DOHH2 (cell line): Measurements from ENCODE around the gene BLM.

Source experiments
- CTCF ChIP-seq: fragments of 200-600 bp; sonication (generic); IDR thresholded peaks from one replicate; pipeline ENCODE4 v1.5.1; 2014; ENCODE audit warnings: antibody characterized with exemption, mild to moderate bottlenecking, low read depth, low read length; ENCODE audit not compliant: poor library complexity, severe bottlenecking
- EZH2phosphoT487 ChIP-seq: fragments of 200-600 bp; sonication (generic); IDR thresholded peaks from 2 replicates; pipeline ENCODE4 v1.6.1; 2017; ENCODE audit warnings: borderline replicate concordance, mild to moderate bottlenecking, antibody characterized with exemption, low read length, moderate library complexity, mixed read lengths

- TF ChIP-seq CTCF = no peak
- TF ChIP-seq EZH2phosphoT487 = no peak
Observed at GRCh38 chr15:90823455-90823974, 106.4 kb downstream of the BLM start.
